Measurements from ENCODE around the gene ZMIZ2. TPM values are rescaled to one million over a fixed set of nuclear protein-coding genes. Genes with fewer than 3 reads are reported as not detected.

ZMIZ2 gene
- total and polyA plus RNA-seq, 2 of the 8 experiments (the other 6 are each of a cell fraction or from before 2014, with no cell fraction given) = 24.4 to 66.4 TPM

GRCh38 chr7:44796504-44797328 is 48.1 kb downstream of the ZMIZ2 start, which contains the start of gene PPIA (continued):
- TF ChIP-seq RAD21 (IDR thresholded peaks at IDR 0.05 in 1 of 2, conservative IDR thresholded peaks at IDR 0.05 in 1 of 2; ENCODE audit: low read depth in 2 of 2, low read length in 2 of 2) = no peak

Measured in H1 (cell line).